Endothelial cell of umbilical vein (primary cell): ENCODE data around the gene CALCR. TPM values are rescaled to one million over a fixed set of nuclear protein-coding genes. Genes with fewer than 3 reads are reported as not detected.

Source experiments
- BruUV-seq: library from RNA; stranded (reverse); fragments of 400-500 nt; replicated peaks from 2 replicates; lab custom pipeline; 2021; lab: Mats Ljungman, UMichigan
- CTCF ChIA-PET: fragments of 300-600, 350-600 bp; sonication (Branson Sonifier 250); formaldehyde crosslinking; loops from one replicate; lab custom pipeline; 2021; ENCODE audit warnings: antibody characterized with exemption, inconsistent platforms; lab: Charles Lee
- POLR2A ChIA-PET: fragments of 300-600, 350-600 bp; sonication (Branson Sonifier 250); formaldehyde crosslinking; loops from one replicate; lab custom pipeline; 2021; ENCODE audit warnings: antibody characterized with exemption, inconsistent platforms; lab: Charles Lee
- DNase-seq: peaks from one replicate; pipeline ENCODE4 v3.0.0-alpha.2; 2011; ENCODE audit warnings: low read depth, low spot score
- FAIRE-seq: peaks from 2 replicates; lab custom pipeline; 2011; peaks lifted over from hg19 to GRCh38; lab: Jason Lieb, UNC
- H2AFZ ChIP-seq: 2 replicates; pipeline ENCODE4 v1.6.0; 2012; ENCODE audit warnings: low read depth, low read length, control low read depth, inconsistent platforms
- H3K27ac ChIP-seq: 2 replicates; pipeline ENCODE4 v1.5.1; 2011; ENCODE audit warnings: low read depth, mild to moderate bottlenecking, control low read depth, low read length, moderate library complexity; ENCODE audit not compliant: insufficient read depth
- H3K27me3 ChIP-seq, 2 experiments: 2 replicates each; pipeline versions ENCODE4 v1.6.0 to v1.6.1; 2011; ENCODE audit warnings: low read length in 2 of 2, mixed read lengths in 1 of 2; ENCODE audit not compliant: control insufficient read depth in 2 of 2, insufficient read depth in 2 of 2
- H3K36me3 ChIP-seq, 2 experiments: 2 replicates in 1 of 2; 3 replicates in 1 of 2; pipeline ENCODE4 v1.5.1; 2011; ENCODE audit warnings: low read length in 2 of 2, mild to moderate bottlenecking in 1 of 2, moderate library complexity in 1 of 2; ENCODE audit not compliant: control insufficient read depth in 2 of 2, insufficient read depth in 2 of 2; ENCODE audit errors: extremely low read depth in 1 of 2
- H3K4me1 ChIP-seq: 3 replicates; pipeline ENCODE4 v1.5.1; 2011; ENCODE audit warnings: mild to moderate bottlenecking, low read length; ENCODE audit not compliant: control insufficient read depth, insufficient read depth; ENCODE audit errors: extremely low read depth
- H3K4me2 ChIP-seq: 2 replicates; pipeline ENCODE4 v1.6.1; 2011; ENCODE audit warnings: low read length, control low read depth, mixed read lengths; ENCODE audit not compliant: insufficient read depth
- H3K4me3 ChIP-seq, 3 experiments: fragments of 200-600 bp in 1 of 3; sonication (generic), shearing (Covaris generic) in 1 of 3; replicated peaks in 1 of 3; 2 replicates each; pipeline ENCODE4 v1.5.1; 2011 to 2016; ENCODE audit warnings: control low read depth in 3 of 3, low read length in 3 of 3, mild to moderate bottlenecking in 2 of 3, inconsistent platforms in 1 of 3, low read depth in 1 of 3, moderate library complexity in 1 of 3; ENCODE audit not compliant: insufficient read depth in 1 of 3
- H3K79me2 ChIP-seq: 2 replicates; pipeline ENCODE4 v1.6.0; 2012; ENCODE audit warnings: low read length, inconsistent platforms; ENCODE audit not compliant: control insufficient read depth, insufficient read depth
- H3K9ac ChIP-seq: replicated peaks from 2 replicates; pipeline ENCODE3; 2011; ENCODE audit warnings: low read length, control low read depth; ENCODE audit not compliant: insufficient read depth; ENCODE audit errors: extremely low read depth
- H3K9me1 ChIP-seq: replicated peaks from 3 replicates; pipeline ENCODE4 v1.6.0; 2011; ENCODE audit warnings: mild to moderate bottlenecking, low read length; ENCODE audit not compliant: control insufficient read depth, insufficient read depth; ENCODE audit errors: extremely low read depth
- H3K9me3 ChIP-seq: replicated peaks from 2 replicates; pipeline ENCODE4 v1.5.1; 2012; ENCODE audit warnings: low read length, inconsistent platforms; ENCODE audit not compliant: control insufficient read depth, insufficient read depth
- H4K20me1 ChIP-seq: replicated peaks from 2 replicates; pipeline ENCODE3; 2011; ENCODE audit warnings: mild to moderate bottlenecking, low read length; ENCODE audit not compliant: control insufficient read depth, insufficient read depth; ENCODE audit errors: extremely low read depth
- EZH2 ChIP-seq: IDR thresholded peaks from 2 replicates; pipeline ENCODE4 v1.6.1; 2012; ENCODE audit warnings: borderline replicate concordance, low read depth, mild to moderate bottlenecking, moderate library complexity, low read length, inconsistent platforms; ENCODE audit not compliant: severe bottlenecking
- FOS ChIP-seq: IDR thresholded peaks from 2 replicates; pipeline ENCODE4 v1.6.1; 2011; ENCODE audit warnings: mild to moderate bottlenecking, low read length, moderate library complexity, borderline replicate concordance; ENCODE audit not compliant: insufficient read depth
- GATA2 ChIP-seq: IDR thresholded peaks from 2 replicates; pipeline ENCODE4 v1.7.0; 2011; ENCODE audit warnings: low read depth, mild to moderate bottlenecking, moderate library complexity, mixed read lengths, low read length; ENCODE audit not compliant: insufficient read length, insufficient read depth
- JUN ChIP-seq: IDR thresholded peaks from 2 replicates; pipeline ENCODE4 v1.6.1; 2011; ENCODE audit warnings: borderline replicate concordance, low read depth; ENCODE audit not compliant: insufficient read length, insufficient read depth
- MYC ChIP-seq: IDR thresholded peaks from one replicate; pipeline ENCODE4 v1.6.1; 2011; ENCODE audit warnings: mild to moderate bottlenecking, low read depth, low read length
- POLR2A ChIP-seq: IDR thresholded peaks from 2 replicates; pipeline ENCODE4 v1.6.1; 2012; ENCODE audit warnings: low read depth, mild to moderate bottlenecking, control low read depth, low read length
- POLR2AphosphoS5 ChIP-seq: IDR thresholded peaks from 2 replicates; pipeline ENCODE4 v1.6.1; 2012; ENCODE audit warnings: low read depth, mild to moderate bottlenecking, control low read depth, low read length, moderate library complexity; ENCODE audit not compliant: insufficient read depth
- dilution Hi-C: fragments of 300-500 bp; cut with MboI; formaldehyde crosslinking; loops from one replicate; pipeline ENCODE4 v1.15.0; 2019; ENCODE audit warnings: low sequenced_read_pairs; ENCODE audit not compliant: extremely low pct_ligation_motif_present
- intact Hi-C: fragments of 100-400 bp; cut with micrococcal nuclease; formaldehyde crosslinking; loops from one replicate; pipeline ENCODE4 v1.10.0; 2022
- polyA plus RNA-seq, 4 experiments: library from polyadenylated mRNA; depleted of rRNA in 3 of 4; stranded (reverse) in 3 of 4; unstranded in 1 of 4; fragments of >200 nt; gene quantifications; 2 replicates each; pipeline versions ENCODE4 v1.2.1 to v1.2.3, GENCODE V29; 2011 to 2012; ENCODE audit warnings: missing spikeins in 1 of 4
- total RNA-seq: library from RNA; stranded (reverse); gene quantifications from 2 replicates; pipeline ENCODE4 v1.2.3, GENCODE V29; 2021
- TF ChIP-seq, protein P1 (sequence below): IDR thresholded peaks from 2 replicates; pipeline ENCODE4 v1.6.1; 2011; ENCODE audit not compliant: insufficient read depth, insufficient read length
- TF ChIP-seq, protein P2 (sequence below), 2 donors: IDR thresholded peaks; 1 replicate in 1 of 2; 2 replicates in 1 of 2; pipeline ENCODE4 v1.5.1; 2011; ENCODE audit warnings: low read length in 2 of 2, mild to moderate bottlenecking in 2 of 2, moderate library complexity in 2 of 2, control low read depth in 1 of 2, inconsistent platforms in 1 of 2, low read depth in 1 of 2; ENCODE audit not compliant: insufficient read depth in 1 of 2; ENCODE audit errors: extremely low read depth in 1 of 2

CALCR gene
- total and polyA plus RNA-seq, 2 donors (not counting 3 experiments of a cell fraction or from before 2014, with no cell fraction given) = not detected

DNA sequence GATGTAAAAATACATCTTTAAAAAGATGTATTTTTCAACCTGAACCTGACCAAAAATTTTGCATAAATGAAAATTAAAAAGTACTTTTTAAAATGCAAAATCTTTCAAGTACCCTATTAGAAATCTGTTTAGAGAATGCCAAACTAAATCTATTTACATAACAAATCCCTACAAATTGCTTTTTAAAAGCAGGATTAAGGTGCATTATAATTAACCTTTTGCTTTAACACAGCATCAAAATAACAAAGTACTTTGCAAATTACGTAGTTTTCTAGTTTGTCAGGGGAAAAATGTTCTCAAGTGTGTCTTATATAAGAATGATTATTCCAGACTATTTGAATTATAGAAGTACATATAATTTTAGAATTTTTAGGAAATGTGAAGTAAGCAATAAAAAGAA lies 181.5 kb downstream of the CALCR start:
- H3K79me2 ChIP-seq = no peaks in the 10 kb centered on the region
- H3K9ac ChIP-seq = no peak overlapping the region
- no peaks in the 10 kb centered on the region for H3K9me1 ChIP-seq
- no peak for DNase-seq
- no peak for TF ChIP-seq FOS
- TF ChIP-seq POLR2A = no peak
- TF ChIP-seq POLR2AphosphoS5 = no peak
- TF ChIP-seq, protein P1, sequence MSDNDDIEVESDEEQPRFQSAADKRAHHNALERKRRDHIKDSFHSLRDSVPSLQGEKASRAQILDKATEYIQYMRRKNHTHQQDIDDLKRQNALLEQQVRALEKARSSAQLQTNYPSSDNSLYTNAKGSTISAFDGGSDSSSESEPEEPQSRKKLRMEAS = no peak
- TF ChIP-seq MYC = no peak
- TF ChIP-seq, protein P2, sequence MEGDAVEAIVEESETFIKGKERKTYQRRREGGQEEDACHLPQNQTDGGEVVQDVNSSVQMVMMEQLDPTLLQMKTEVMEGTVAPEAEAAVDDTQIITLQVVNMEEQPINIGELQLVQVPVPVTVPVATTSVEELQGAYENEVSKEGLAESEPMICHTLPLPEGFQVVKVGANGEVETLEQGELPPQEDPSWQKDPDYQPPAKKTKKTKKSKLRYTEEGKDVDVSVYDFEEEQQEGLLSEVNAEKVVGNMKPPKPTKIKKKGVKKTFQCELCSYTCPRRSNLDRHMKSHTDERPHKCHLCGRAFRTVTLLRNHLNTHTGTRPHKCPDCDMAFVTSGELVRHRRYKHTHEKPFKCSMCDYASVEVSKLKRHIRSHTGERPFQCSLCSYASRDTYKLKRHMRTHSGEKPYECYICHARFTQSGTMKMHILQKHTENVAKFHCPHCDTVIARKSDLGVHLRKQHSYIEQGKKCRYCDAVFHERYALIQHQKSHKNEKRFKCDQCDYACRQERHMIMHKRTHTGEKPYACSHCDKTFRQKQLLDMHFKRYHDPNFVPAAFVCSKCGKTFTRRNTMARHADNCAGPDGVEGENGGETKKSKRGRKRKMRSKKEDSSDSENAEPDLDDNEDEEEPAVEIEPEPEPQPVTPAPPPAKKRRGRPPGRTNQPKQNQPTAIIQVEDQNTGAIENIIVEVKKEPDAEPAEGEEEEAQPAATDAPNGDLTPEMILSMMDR (IDR thresholded peaks at IDR 0.05; ENCODE audit: extremely low read depth in 1 of 2, insufficient read depth in 1 of 2, low read depth in 1 of 2, low read length in 2 of 2) = no peak
- no peak for TF ChIP-seq GATA2
- no peak for TF ChIP-seq EZH2
- TF ChIP-seq JUN = no peak
- intact Hi-C loops (no loop called here), dilution Hi-C loops (no loop called here)
- POLR2A ChIA-PET = no interaction called here
- no peaks in the 10 kb centered on the region for H4K20me1 ChIP-seq
- H2AFZ ChIP-seq = no peak overlapping the region
- peaks cover 3 to 12% of the 10 kb centered on the region in 2 experiments for H3K27me3 ChIP-seq
- H3K27ac ChIP-seq = no peak overlapping the region
- H3K4me3 ChIP-seq = no peak overlapping the region
- H3K36me3 ChIP-seq = no peaks in the 10 kb centered on the region
- no peak overlapping the region for H3K4me2 ChIP-seq
- CTCF ChIA-PET = no interaction called here
- BruUV-seq = no TSS peak
- no peaks in the 10 kb centered on the region for H3K4me1 ChIP-seq
- FAIRE-seq = no peak
- no peaks in the 10 kb centered on the region for H3K9me3 ChIP-seq
